Right forelimb (tissue), 1 donor: ENCODE data around the gene NCAPD2.
"Not testable (repeated sequence)": the region's sequence is repeated elsewhere in the genome, so short reads cannot be mapped to it uniquely, and the experiment has no call there.

Experiments
- DNase-seq: peaks from one replicate; pipeline ENCODE4 v3.0.0-alpha.2; 2018

NCAPD2 gene

GRCh38 chr12:6551063-6551461 is 57.2 kb downstream of the NCAPD2 start:
- DNase-seq = peak; percentile 68

- DNase-seq = no peak
Measured at GRCh38 chr12:6551496-6552139, 57.7 kb downstream of the NCAPD2 start.

- DNase-seq = no peak
Measured at GRCh38 chr12:6552140-6552551, 58.2 kb downstream of the NCAPD2 start.

- DNase-seq = no peak
Measured at GRCh38 chr12:6553051-6553868, 59.4 kb downstream of the NCAPD2 start.

GRCh38 chr12:6554168-6555017 is 60.5 kb downstream of the NCAPD2 start:
- peak; percentile 79 for DNase-seq

GRCh38 chr12:6555018-6555691 is 61.3 kb downstream of the NCAPD2 start:
- no peak for DNase-seq

- DNase-seq = not testable (repeated sequence)
Measured at GRCh38 chr12:6556496-6556817, 62.6 kb downstream of the NCAPD2 start.

GRCh38 chr12:6556857-6557256 is 63.0 kb downstream of the NCAPD2 start:
- no peak for DNase-seq

- DNase-seq = not testable (repeated sequence)
Measured at GRCh38 chr12:6558014-6558760, 64.3 kb downstream of the NCAPD2 start.

GRCh38 chr12:6559500-6559899 is 65.6 kb downstream of the NCAPD2 start:
- no peak for DNase-seq

- no peak for DNase-seq
Measured at GRCh38 chr12:6560501-6561205, 66.8 kb downstream of the NCAPD2 start.

GRCh38 chr12:6562881-6563280 is 69.0 kb downstream of the NCAPD2 start:
- no peak for DNase-seq

GRCh38 chr12:6563448-6564050 is 69.6 kb downstream of the NCAPD2 start:
- DNase-seq = no peak

- DNase-seq = no peak
Measured at GRCh38 chr12:6567112-6567670, 73.3 kb downstream of the NCAPD2 start.

- no peak for DNase-seq
Measured at GRCh38 chr12:6569312-6569711, 75.4 kb downstream of the NCAPD2 start.

GRCh38 chr12:6569786-6570185 is 75.9 kb downstream of the NCAPD2 start:
- DNase-seq = no peak

- peak; percentile 65 for DNase-seq
Measured at GRCh38 chr12:6570264-6570887, 76.5 kb downstream of the NCAPD2 start.

GRCh38 chr12:6573001-6573400 is 79.1 kb downstream of the NCAPD2 start:
- no peak for DNase-seq

GRCh38 chr12:6574576-6575295 is 80.8 kb downstream of the NCAPD2 start:
- no peak for DNase-seq

- DNase-seq = no peak
Measured at GRCh38 chr12:6575648-6576047, 81.7 kb downstream of the NCAPD2 start.
